ENCODE data around the gene PTK7. TPM values are rescaled to one million over a fixed set of nuclear protein-coding genes. Genes with fewer than 3 reads are reported as not detected.
"Not testable (repeated sequence)": the region's sequence is repeated elsewhere in the genome, so short reads cannot be mapped to it uniquely, and the experiment has no call there.

The PTK7 gene
- total and polyA plus RNA-seq, 2 donors: 48.1 to 101 TPM

GRCh38 chr6:43125119-43125518 lies 49.0 kb downstream of the PTK7 start:
- Histone ChIP-seq H3K27ac (ENCODE audit: low read depth in 1 of 2, low read length in 1 of 2) (peak overlapping the region in 1 of 2 donors; percentile 62), H3K9me3 (ENCODE audit: control insufficient read depth in 2 of 2, insufficient read depth in 1 of 2, low read length in 1 of 2) (no peaks in the 10 kb centered on the region), H3K4me3 (ENCODE audit: low read length in 2 of 2) (no peak overlapping the region), H3K4me1 (ENCODE audit: control insufficient read depth in 2 of 2, insufficient read depth in 2 of 2, low read length in 2 of 2) (peaks cover 0 to 50% of the 10 kb centered on the region in 2 donors), H3K36me3 (ENCODE audit: control insufficient read depth in 2 of 2, insufficient read depth in 2 of 2, low read length in 1 of 2) (peaks cover 4 to 14% of the 10 kb centered on the region in 2 donors), H3K27me3 (ENCODE audit: control insufficient read depth in 2 of 2, insufficient read depth in 1 of 2, low read length in 1 of 2) (no peaks in the 10 kb centered on the region)
- peak in 1 of 9 donors; percentile 25 for DNase-seq (ENCODE audit: low read depth in 6 of 9, low spot score in 9 of 9)
- WGBS: 81% methylated on average over 6 of the region's 6 CpGs

DNA sequence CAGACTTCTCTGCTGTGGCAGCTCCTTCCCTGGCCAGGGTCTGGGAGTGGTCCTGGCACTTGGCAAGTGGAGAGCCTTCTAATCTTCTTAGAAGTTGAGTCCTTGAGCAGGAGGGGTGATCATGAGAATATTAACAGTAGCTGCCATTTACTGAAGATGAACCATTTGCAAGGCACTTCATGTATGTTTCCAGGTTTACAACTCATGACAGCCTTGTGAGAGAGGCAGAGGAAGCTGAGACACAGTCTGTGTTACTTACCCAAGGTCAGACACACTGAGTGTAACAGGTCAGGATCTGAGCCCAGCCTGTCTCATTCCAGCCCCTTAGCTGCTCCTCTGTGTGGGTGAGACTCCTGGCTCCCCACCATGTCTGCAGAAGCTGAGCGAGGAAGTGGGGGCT lies 49.4 kb downstream of the PTK7 start:
- 94% methylated on average over 1 of the region's 1 CpG for WGBS
- Histone ChIP-seq H3K27ac (ENCODE audit: low read depth in 1 of 2, low read length in 1 of 2) (peak overlapping the region in 1 of 2 donors; percentile 62), H3K9me3 (ENCODE audit: control insufficient read depth in 2 of 2, insufficient read depth in 1 of 2, low read length in 1 of 2) (no peaks in the 10 kb centered on the region), H3K4me1 (ENCODE audit: control insufficient read depth in 2 of 2, insufficient read depth in 2 of 2, low read length in 2 of 2) (peaks cover 0 to 47% of the 10 kb centered on the region in 2 donors), H3K27me3 (ENCODE audit: control insufficient read depth in 2 of 2, insufficient read depth in 1 of 2, low read length in 1 of 2) (no peaks in the 10 kb centered on the region), H3K36me3 (ENCODE audit: control insufficient read depth in 2 of 2, insufficient read depth in 2 of 2, low read length in 1 of 2) (peaks cover 7 to 16% of the 10 kb centered on the region in 2 donors), H3K4me3 (ENCODE audit: low read length in 2 of 2) (no peak overlapping the region)
- peak in 1 of 9 donors; percentile 22 for DNase-seq (ENCODE audit: low read depth in 6 of 9, low spot score in 9 of 9)

- peaks cover 0 to 35% of the 10 kb centered on the region in 2 donors for H3K4me1 ChIP-seq (ENCODE audit: control insufficient read depth in 2 of 2, insufficient read depth in 2 of 2, low read length in 2 of 2)
- no peaks in the 10 kb centered on the region for H3K9me3 ChIP-seq (ENCODE audit: control insufficient read depth in 2 of 2, insufficient read depth in 1 of 2, low read length in 1 of 2)
- 96% methylated on average over 12 of the region's 12 CpGs for WGBS
- H3K4me3 ChIP-seq (ENCODE audit: low read length in 2 of 2): no peak overlapping the region
- no peak overlapping the region for H3K27ac ChIP-seq (ENCODE audit: low read depth in 1 of 2, low read length in 1 of 2)
- DNase-seq (ENCODE audit: low read depth in 6 of 9, low spot score in 9 of 9): no peak
- no peaks in the 10 kb centered on the region for H3K27me3 ChIP-seq (ENCODE audit: control insufficient read depth in 2 of 2, insufficient read depth in 1 of 2, low read length in 1 of 2)
- H3K36me3 ChIP-seq (ENCODE audit: control insufficient read depth in 2 of 2, insufficient read depth in 2 of 2, low read length in 1 of 2): peaks cover 22 to 30% of the 10 kb centered on the region in 2 donors
These were observed 51.1 kb downstream of the PTK7 start for GRCh38 chr6:43127180-43127579.

- DNase-seq (ENCODE audit: low read depth in 6 of 9, low spot score in 9 of 9): no peak
- no peak overlapping the region for H3K4me3 ChIP-seq (ENCODE audit: low read length in 2 of 2)
- no peaks in the 10 kb centered on the region for H3K9me3 ChIP-seq (ENCODE audit: control insufficient read depth in 2 of 2, insufficient read depth in 1 of 2, low read length in 1 of 2)
- 91% methylated on average over 11 of the region's 11 CpGs for WGBS
- H3K27ac ChIP-seq (ENCODE audit: low read depth in 1 of 2, low read length in 1 of 2): no peak overlapping the region
- H3K36me3 ChIP-seq (ENCODE audit: control insufficient read depth in 2 of 2, insufficient read depth in 2 of 2, low read length in 1 of 2): peaks cover 28 to 37% of the 10 kb centered on the region in 2 donors
- no peaks in the 10 kb centered on the region for H3K27me3 ChIP-seq (ENCODE audit: control insufficient read depth in 2 of 2, insufficient read depth in 1 of 2, low read length in 1 of 2)
- peaks cover 0 to 34% of the 10 kb centered on the region in 2 donors for H3K4me1 ChIP-seq (ENCODE audit: control insufficient read depth in 2 of 2, insufficient read depth in 2 of 2, low read length in 2 of 2)
These were observed 51.8 kb downstream of the PTK7 start for GRCh38 chr6:43127877-43128276.

GRCh38 chr6:43128926-43129325 lies 52.8 kb downstream of the PTK7 start:
- Histone ChIP-seq H3K4me3 (ENCODE audit: low read length in 2 of 2) (no peak overlapping the region), H3K9me3 (ENCODE audit: control insufficient read depth in 2 of 2, insufficient read depth in 1 of 2, low read length in 1 of 2) (no peaks in the 10 kb centered on the region), H3K4me1 (ENCODE audit: control insufficient read depth in 2 of 2, insufficient read depth in 2 of 2, low read length in 2 of 2) (peaks cover 0 to 30% of the 10 kb centered on the region in 2 donors), H3K27me3 (ENCODE audit: control insufficient read depth in 2 of 2, insufficient read depth in 1 of 2, low read length in 1 of 2) (no peaks in the 10 kb centered on the region), H3K27ac (ENCODE audit: low read depth in 1 of 2, low read length in 1 of 2) (no peak overlapping the region), H3K36me3 (ENCODE audit: control insufficient read depth in 2 of 2, insufficient read depth in 2 of 2, low read length in 1 of 2) (peaks cover 28 to 42% of the 10 kb centered on the region in 2 donors)
- WGBS: 96% methylated on average over 16 of the region's 16 CpGs
- DNase-seq (ENCODE audit: low read depth in 6 of 9, low spot score in 9 of 9): no peak

- H3K36me3 ChIP-seq (ENCODE audit: control insufficient read depth in 2 of 2, insufficient read depth in 2 of 2, low read length in 1 of 2): peaks cover 28 to 44% of the 10 kb centered on the region in 2 donors
- DNase-seq (ENCODE audit: low read depth in 6 of 9, low spot score in 9 of 9): peak in 1 of 9 donors; percentile 37
- H3K27me3 ChIP-seq (ENCODE audit: control insufficient read depth in 2 of 2, insufficient read depth in 1 of 2, low read length in 1 of 2): no peaks in the 10 kb centered on the region
- H3K27ac ChIP-seq (ENCODE audit: low read depth in 1 of 2, low read length in 1 of 2): no peak overlapping the region
- peaks cover 0 to 23% of the 10 kb centered on the region in 2 donors for H3K4me1 ChIP-seq (ENCODE audit: control insufficient read depth in 2 of 2, insufficient read depth in 2 of 2, low read length in 2 of 2)
- WGBS: 83% methylated on average over 15 of the region's 15 CpGs
- H3K9me3 ChIP-seq (ENCODE audit: control insufficient read depth in 2 of 2, insufficient read depth in 1 of 2, low read length in 1 of 2): no peaks in the 10 kb centered on the region
- H3K4me3 ChIP-seq (ENCODE audit: low read length in 2 of 2): no peak overlapping the region
These were observed 53.5 kb downstream of the PTK7 start for GRCh38 chr6:43129434-43130194.

DNA sequence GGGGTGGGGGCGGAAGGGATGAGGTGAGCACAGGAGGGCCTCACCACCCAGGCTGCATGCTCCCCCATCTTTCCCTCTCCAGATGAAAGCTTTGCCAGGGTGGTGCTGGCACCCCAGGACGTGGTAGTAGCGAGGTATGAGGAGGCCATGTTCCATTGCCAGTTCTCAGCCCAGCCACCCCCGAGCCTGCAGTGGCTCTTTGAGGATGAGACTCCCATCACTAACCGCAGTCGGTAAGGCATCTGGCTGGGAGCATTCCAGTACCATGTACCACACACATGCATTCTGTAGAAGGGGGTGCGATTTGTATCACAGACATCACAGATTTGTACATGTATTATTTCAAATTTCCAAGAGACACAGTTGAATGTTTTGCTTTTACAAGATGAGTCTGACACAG lies 54.3 kb downstream of the PTK7 start:
- Histone ChIP-seq H3K4me1 (ENCODE audit: control insufficient read depth in 2 of 2, insufficient read depth in 2 of 2, low read length in 2 of 2) (peaks cover 0 to 15% of the 10 kb centered on the region in 2 donors), H3K4me3 (ENCODE audit: low read length in 2 of 2) (no peak overlapping the region), H3K27me3 (ENCODE audit: control insufficient read depth in 2 of 2, insufficient read depth in 1 of 2, low read length in 1 of 2) (no peaks in the 10 kb centered on the region), H3K36me3 (ENCODE audit: control insufficient read depth in 2 of 2, insufficient read depth in 2 of 2, low read length in 1 of 2) (peaks cover 28 to 51% of the 10 kb centered on the region in 2 donors), H3K27ac (ENCODE audit: low read depth in 1 of 2, low read length in 1 of 2) (no peak overlapping the region), H3K9me3 (ENCODE audit: control insufficient read depth in 2 of 2, insufficient read depth in 1 of 2, low read length in 1 of 2) (no peaks in the 10 kb centered on the region)
- DNase-seq (ENCODE audit: low read depth in 6 of 9, low spot score in 9 of 9): no peak
- WGBS: 99% methylated on average over 7 of the region's 7 CpGs

GRCh38 chr6:43131379-43131778 lies 55.3 kb downstream of the PTK7 start:
- H3K4me3 ChIP-seq (ENCODE audit: low read length in 2 of 2); H3K9me3 ChIP-seq (ENCODE audit: control insufficient read depth in 2 of 2, insufficient read depth in 1 of 2, low read length in 1 of 2); DNase-seq (ENCODE audit: low read depth in 6 of 9, low spot score in 9 of 9); H3K27me3 ChIP-seq (ENCODE audit: control insufficient read depth in 2 of 2, insufficient read depth in 1 of 2, low read length in 1 of 2); H3K27ac ChIP-seq (ENCODE audit: low read depth in 1 of 2, low read length in 1 of 2): not testable (repeated sequence)
- Histone ChIP-seq H3K4me1 (ENCODE audit: control insufficient read depth in 2 of 2, insufficient read depth in 2 of 2, low read length in 2 of 2) (peaks cover 0 to 11% of the 10 kb centered on the region in 2 donors), H3K36me3 (ENCODE audit: control insufficient read depth in 2 of 2, insufficient read depth in 2 of 2, low read length in 1 of 2) (peaks cover 28 to 53% of the 10 kb centered on the region in 2 donors)
- 96% methylated on average over 5 of the region's 5 CpGs for whole genome bisulfite sequencing

DNA sequence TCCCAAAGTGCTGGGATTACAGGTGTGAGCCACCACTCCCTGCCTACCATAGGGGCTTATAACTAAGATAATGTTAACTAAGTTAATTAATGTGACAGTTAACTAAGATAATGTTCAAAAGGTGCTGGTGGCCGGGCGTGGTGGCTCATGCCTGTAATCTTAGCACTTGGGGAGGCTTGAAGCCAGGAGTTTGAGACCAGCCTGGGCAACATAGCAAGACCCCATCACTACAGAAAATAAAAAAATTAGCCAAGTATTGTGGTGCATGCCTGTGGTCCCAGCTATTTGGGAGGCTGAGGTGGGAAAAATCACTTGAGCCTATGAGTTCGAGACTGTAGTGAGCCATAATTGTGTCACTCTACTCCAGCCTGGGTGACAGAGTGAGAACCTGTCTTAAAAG lies 62.2 kb downstream of the PTK7 start:
- Histone ChIP-seq H3K9me3 (ENCODE audit: control insufficient read depth in 2 of 2, insufficient read depth in 1 of 2, low read length in 1 of 2) (peaks cover 0 to 4% of the 10 kb centered on the region in 2 donors), H3K27ac (ENCODE audit: low read depth in 1 of 2, low read length in 1 of 2) (peak overlapping the region in 1 of 2 donors; percentile 7), H3K4me3 (ENCODE audit: low read length in 2 of 2) (no peak overlapping the region), H3K4me1 (ENCODE audit: control insufficient read depth in 2 of 2, insufficient read depth in 2 of 2, low read length in 2 of 2) (peaks cover 15 to 29% of the 10 kb centered on the region in 2 donors), H3K36me3 (ENCODE audit: control insufficient read depth in 2 of 2, insufficient read depth in 2 of 2, low read length in 1 of 2) (peaks cover 3 to 29% of the 10 kb centered on the region in 2 donors), H3K27me3 (ENCODE audit: control insufficient read depth in 2 of 2, insufficient read depth in 1 of 2, low read length in 1 of 2) (no peaks in the 10 kb centered on the region)
- WGBS: 99% methylated on average over 3 of the region's 3 CpGs
- no peak for DNase-seq (ENCODE audit: low read depth in 6 of 9, low spot score in 9 of 9)

Measured in thymus (tissue), 11 donors.